GM23338 (cell line): Measurements from ENCODE around the gene TP73. TPM values are rescaled to one million over a fixed set of nuclear protein-coding genes. Genes with fewer than 3 reads are reported as not detected.

Source experiments
- EZH2 ChIP-seq: fragments of 200-600 bp; sonication (generic); IDR thresholded peaks from one replicate; pipeline ENCODE4 v1.8.0; 2017; ENCODE audit warnings: antibody characterized with exemption, mild to moderate bottlenecking, low read depth; ENCODE audit not compliant: unreplicated experiment
- EZH2phosphoT487 ChIP-seq: fragments of 200-600 bp; sonication (generic); IDR thresholded peaks from one replicate; pipeline ENCODE4 v1.8.1; 2018; ENCODE audit warnings: antibody characterized with exemption; ENCODE audit not compliant: unreplicated experiment
- ZNF331 ChIP-seq: fragments of 250-450 bp; sonication (Bioruptor Pico); IDR thresholded peaks from 2 replicates; pipeline ENCODE4 v1.5.0; 2020; ENCODE audit warnings: low read depth, mild to moderate bottlenecking, moderate library complexity
- polyA plus RNA-seq: library from polyadenylated mRNA; unstranded; fragments of >200 nt; fragmentation: Nextera tagmentation; extraction: Ambion mirVana; gene quantifications from 2 replicates; pipeline ENCODE4 v1.2.1, GENCODE V29; 2016
- total RNA-seq: library from RNA; depleted of rRNA; stranded (reverse); fragments of >200 nt; shearing (Covaris generic); gene quantifications from 2 replicates; pipeline ENCODE4 v1.2.3, GENCODE V29; 2014
- TF ChIP-seq, protein P1 (sequence below): IDR thresholded peaks from one replicate; pipeline ENCODE4 v1.6.1; 2018; ENCODE audit warnings: antibody characterized with exemption; ENCODE audit not compliant: unreplicated experiment
- TF ChIP-seq, protein P2 (sequence below): fragments of 250-450 bp; sonication (Bioruptor Pico); IDR thresholded peaks from 2 replicates; pipeline ENCODE4 v1.5.0; 2020; ENCODE audit warnings: mild to moderate bottlenecking, moderate library complexity

TP73 gene
- total and polyA plus RNA-seq, 2 experiments from 2014 or later = 1.4 to 3.4 TPM

DNA sequence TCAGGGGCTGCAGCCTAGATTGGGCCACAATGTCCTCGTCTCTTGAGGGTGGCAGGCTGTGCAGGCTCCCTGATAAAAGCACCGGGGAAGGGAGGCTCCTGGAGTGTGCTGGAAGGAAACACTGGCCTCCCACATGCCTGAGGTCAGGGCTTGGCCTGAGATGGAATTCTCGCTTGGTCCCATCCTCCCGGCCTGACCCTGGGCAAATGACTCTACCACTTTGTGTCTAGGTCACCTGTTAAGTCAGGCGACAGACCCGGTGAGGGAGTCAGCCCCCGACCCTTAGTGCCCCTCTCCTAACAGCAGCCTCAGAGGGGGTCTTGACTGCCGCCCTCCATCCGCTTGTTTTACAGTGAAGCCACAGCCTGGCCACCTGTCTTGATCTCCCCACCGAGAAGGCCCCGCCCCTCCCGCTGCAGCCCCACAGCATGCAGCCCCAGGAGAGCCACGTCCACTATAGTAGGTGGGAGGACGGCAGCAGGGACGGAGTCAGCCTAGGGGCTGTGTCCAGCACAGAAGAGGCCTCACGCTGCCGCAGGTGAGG, 122.7 kb downstream of the TP73 start (continued):
- TF ChIP-seq, protein P1, sequence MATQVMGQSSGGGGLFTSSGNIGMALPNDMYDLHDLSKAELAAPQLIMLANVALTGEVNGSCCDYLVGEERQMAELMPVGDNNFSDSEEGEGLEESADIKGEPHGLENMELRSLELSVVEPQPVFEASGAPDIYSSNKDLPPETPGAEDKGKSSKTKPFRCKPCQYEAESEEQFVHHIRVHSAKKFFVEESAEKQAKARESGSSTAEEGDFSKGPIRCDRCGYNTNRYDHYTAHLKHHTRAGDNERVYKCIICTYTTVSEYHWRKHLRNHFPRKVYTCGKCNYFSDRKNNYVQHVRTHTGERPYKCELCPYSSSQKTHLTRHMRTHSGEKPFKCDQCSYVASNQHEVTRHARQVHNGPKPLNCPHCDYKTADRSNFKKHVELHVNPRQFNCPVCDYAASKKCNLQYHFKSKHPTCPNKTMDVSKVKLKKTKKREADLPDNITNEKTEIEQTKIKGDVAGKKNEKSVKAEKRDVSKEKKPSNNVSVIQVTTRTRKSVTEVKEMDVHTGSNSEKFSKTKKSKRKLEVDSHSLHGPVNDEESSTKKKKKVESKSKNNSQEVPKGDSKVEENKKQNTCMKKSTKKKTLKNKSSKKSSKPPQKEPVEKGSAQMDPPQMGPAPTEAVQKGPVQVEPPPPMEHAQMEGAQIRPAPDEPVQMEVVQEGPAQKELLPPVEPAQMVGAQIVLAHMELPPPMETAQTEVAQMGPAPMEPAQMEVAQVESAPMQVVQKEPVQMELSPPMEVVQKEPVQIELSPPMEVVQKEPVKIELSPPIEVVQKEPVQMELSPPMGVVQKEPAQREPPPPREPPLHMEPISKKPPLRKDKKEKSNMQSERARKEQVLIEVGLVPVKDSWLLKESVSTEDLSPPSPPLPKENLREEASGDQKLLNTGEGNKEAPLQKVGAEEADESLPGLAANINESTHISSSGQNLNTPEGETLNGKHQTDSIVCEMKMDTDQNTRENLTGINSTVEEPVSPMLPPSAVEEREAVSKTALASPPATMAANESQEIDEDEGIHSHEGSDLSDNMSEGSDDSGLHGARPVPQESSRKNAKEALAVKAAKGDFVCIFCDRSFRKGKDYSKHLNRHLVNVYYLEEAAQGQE = no peak
- TF ChIP-seq ZNF331 (no peak), EZH2 (no peak), EZH2phosphoT487 (no peak)
- TF ChIP-seq, protein P2, sequence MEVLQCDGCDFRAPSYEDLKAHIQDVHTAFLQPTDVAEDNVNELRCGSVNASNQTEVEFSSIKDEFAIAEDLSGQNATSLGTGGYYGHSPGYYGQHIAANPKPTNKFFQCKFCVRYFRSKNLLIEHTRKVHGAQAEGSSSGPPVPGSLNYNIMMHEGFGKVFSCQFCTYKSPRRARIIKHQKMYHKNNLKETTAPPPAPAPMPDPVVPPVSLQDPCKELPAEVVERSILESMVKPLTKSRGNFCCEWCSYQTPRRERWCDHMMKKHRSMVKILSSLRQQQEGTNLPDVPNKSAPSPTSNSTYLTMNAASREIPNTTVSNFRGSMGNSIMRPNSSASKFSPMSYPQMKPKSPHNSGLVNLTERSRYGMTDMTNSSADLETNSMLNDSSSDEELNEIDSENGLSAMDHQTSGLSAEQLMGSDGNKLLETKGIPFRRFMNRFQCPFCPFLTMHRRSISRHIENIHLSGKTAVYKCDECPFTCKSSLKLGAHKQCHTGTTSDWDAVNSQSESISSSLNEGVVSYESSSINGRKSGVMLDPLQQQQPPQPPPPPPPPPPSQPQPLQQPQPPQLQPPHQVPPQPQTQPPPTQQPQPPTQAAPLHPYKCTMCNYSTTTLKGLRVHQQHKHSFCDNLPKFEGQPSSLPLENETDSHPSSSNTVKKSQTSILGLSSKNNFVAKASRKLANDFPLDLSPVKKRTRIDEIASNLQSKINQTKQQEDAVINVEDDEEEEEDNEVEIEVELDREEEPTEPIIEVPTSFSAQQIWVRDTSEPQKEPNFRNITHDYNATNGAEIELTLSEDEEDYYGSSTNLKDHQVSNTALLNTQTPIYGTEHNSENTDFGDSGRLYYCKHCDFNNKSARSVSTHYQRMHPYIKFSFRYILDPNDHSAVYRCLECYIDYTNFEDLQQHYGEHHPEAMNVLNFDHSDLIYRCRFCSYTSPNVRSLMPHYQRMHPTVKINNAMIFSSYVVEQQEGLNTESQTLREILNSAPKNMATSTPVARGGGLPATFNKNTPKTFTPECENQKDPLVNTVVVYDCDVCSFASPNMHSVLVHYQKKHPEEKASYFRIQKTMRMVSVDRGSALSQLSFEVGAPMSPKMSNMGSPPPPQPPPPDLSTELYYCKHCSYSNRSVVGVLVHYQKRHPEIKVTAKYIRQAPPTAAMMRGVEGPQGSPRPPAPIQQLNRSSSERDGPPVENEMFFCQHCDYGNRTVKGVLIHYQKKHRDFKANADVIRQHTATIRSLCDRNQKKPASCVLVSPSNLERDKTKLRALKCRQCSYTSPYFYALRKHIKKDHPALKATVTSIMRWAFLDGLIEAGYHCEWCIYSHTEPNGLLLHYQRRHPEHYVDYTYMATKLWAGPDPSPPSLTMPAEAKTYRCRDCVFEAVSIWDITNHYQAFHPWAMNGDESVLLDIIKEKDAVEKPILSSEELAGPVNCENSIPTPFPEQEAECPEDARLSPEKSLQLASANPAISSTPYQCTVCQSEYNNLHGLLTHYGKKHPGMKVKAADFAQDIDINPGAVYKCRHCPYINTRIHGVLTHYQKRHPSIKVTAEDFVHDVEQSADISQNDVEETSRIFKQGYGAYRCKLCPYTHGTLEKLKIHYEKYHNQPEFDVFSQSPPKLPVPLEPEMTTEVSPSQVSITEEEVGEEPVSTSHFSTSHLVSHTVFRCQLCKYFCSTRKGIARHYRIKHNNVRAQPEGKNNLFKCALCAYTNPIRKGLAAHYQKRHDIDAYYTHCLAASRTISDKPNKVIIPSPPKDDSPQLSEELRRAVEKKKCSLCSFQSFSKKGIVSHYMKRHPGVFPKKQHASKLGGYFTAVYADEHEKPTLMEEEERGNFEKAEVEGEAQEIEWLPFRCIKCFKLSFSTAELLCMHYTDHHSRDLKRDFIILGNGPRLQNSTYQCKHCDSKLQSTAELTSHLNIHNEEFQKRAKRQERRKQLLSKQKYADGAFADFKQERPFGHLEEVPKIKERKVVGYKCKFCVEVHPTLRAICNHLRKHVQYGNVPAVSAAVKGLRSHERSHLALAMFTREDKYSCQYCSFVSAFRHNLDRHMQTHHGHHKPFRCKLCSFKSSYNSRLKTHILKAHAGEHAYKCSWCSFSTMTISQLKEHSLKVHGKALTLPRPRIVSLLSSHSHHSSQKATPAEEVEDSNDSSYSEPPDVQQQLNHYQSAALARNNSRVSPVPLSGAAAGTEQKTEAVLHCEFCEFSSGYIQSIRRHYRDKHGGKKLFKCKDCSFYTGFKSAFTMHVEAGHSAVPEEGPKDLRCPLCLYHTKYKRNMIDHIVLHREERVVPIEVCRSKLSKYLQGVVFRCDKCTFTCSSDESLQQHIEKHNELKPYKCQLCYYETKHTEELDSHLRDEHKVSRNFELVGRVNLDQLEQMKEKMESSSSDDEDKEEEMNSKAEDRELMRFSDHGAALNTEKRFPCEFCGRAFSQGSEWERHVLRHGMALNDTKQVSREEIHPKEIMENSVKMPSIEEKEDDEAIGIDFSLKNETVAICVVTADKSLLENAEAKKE (CRISPR knock-in tag) = no peak
